Stimulated activated CD8-positive, alpha-beta memory T cell treated with anti-CD3 and anti-CD28 coated beads, Interleukin-12 subunit alpha, Interleukin-12 subunit beta, amount 100 ng/mL, for 24 hours (primary cell): ENCODE measurements around the gene CRADD.
"Not testable (repeated sequence)": the region's sequence is repeated elsewhere in the genome, so short reads cannot be mapped to it uniquely, and the experiment has no call there.

Experiments
- DNase-seq: peaks from one replicate; pipeline ENCODE4 v3.0.0-alpha.2; 2020; ENCODE audit errors: extremely low read depth

CRADD gene

GRCh38 chr12:93896952-93897351 lies 219.8 kb downstream of the CRADD start:
- DNase-seq = no peak

DNA sequence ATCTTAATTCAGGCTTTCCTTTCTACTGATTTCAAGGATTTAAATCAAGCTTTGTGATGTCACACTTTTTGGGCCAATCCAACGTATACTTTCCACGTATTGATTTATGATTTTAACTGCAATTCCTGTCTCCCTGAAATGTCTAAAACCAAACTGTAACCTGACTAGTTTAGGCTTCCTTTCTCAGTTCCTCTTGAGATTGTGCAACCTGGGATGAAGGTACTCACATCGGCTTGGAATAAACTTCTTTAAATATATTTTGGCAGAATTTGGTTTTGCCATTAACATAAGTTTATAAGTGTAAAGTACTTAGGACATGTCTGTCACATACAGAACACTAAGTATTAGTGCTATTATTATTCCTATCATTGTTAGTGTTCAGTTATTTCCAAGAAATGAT lies 224.6 kb downstream of the CRADD start:
- no peak for DNase-seq

DNA sequence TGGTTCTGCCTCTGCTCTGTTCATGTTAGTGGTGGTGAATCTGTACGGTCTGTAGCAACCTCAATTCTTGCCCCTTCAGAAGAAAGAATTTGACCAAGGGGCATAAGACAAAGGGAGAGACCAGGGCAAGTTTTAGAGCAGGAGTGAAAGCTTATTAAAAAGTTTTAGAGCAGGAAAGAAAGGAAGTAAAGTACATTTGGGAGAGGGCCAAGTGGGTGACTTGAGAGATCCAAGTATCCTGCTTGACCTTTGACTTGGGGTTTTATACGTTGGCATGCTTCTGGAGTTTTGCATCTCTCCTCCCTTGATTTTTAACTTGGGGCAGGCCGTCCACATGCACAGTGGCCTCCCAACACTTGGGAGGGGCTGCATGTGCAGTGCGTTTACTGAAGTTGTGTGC lies 225.0 kb downstream of the CRADD start:
- DNase-seq = no peak

DNA sequence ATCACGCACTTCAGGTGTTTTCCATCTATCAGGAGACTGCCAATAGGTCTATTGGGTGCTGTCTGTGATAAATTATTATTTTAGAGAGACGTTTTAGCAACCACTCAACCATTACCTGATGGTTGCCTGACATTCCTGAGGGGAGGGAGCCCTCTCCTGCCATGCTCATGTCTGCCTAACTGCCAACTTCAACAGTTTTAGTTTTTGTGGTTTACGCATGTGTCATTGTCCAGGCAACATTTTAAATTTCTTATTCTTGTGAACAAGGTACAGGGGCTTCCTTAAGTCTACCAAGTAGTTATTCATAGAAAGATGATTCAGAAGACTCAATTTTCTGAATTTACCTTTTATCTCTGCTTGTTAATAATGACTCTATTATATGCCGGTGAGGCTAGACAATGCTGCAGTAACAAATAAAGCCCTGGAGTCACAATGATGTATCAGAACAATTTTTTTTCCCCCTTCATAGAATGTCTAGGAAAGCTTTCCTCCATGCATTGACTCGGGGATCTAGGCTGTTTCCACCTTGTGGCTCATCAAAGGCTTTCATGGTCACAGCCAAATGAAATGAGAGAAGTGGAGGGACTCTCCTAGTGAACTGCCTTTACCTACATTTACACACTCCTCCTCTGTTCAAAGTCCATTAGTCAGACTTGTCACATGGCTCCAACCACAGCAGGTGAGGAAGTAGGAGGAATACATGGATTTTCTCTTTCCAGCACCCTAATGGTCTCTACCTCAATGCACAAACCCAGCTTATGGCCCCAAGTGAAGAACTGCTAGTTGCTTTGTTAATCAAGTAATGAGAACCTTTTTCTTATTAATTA lies 225.8 kb downstream of the CRADD start:
- DNase-seq = no peak

GRCh38 chr12:93904124-93904523 lies 226.9 kb downstream of the CRADD start:
- no peak for DNase-seq

- DNase-seq = no peak
Observed at GRCh38 chr12:93908264-93908663, 231.1 kb downstream of the CRADD start.

DNA sequence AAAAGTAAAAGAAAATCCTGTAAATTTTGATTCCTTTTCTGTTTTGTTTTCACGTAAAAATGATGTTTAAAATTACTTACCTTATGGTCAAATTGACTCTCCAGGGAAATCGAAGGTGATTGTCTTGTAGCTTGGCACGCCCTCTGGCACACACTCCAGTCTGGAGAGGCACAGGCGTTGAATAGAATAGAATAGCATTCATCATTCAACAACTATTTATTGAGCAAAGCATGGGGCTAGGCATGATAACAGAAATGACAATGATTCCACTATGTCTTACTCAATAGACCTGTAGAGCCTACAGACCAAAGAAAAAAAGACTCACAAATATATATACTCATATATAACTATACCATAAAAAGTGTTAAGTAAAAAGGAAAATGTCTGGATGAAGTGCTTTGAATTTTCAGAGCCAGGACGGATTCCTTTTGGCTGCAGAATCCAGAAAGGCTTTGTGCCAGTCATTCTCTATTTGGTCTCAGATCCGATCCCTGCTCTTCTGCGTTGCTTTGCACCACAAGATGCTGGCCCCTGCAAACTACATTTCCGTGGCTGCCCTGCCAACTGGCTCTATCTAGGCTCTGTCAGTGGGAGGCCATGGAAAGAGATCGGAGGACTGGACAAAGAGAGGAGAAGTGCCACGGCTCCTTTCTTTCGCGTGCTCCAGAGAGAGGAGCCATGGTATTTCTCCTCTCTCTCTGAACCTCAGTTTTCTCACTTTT lies 231.8 kb downstream of the CRADD start:
- no peak for DNase-seq

- DNase-seq = no peak
Observed at GRCh38 chr12:93911396-93911795, 234.2 kb downstream of the CRADD start.

DNA sequence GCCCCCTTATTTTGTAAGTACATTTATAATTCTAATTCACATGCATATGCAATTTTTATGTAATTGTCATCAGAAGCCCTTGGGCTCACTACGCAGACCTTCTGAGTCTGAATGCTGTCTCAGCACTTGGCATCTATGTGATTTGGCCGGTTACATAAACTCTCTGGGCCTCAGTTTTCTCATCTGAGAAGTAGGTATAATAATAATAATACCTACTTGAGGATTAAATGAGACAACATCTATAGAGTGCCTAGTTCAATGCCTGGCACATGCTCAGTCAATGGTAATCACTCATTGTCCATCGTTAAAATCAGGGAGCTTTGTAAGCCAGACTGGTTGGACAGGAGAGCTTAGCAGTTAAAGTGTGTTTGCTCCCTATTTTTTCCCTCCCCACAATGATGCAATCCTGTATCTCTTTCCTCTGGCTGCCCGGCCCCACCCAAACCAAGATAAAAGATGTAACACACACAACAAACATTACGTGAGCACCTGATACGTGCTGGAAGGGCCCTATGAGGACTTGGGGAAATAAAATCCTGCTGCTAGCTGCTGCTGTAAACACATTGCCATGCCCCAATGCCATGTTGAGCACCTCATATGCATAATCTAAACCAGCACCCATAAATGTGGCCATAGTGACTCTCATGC lies 235.0 kb downstream of the CRADD start:
- no peak for DNase-seq

GRCh38 chr12:93913845-93914244 lies 236.7 kb downstream of the CRADD start:
- DNase-seq = no peak

DNA sequence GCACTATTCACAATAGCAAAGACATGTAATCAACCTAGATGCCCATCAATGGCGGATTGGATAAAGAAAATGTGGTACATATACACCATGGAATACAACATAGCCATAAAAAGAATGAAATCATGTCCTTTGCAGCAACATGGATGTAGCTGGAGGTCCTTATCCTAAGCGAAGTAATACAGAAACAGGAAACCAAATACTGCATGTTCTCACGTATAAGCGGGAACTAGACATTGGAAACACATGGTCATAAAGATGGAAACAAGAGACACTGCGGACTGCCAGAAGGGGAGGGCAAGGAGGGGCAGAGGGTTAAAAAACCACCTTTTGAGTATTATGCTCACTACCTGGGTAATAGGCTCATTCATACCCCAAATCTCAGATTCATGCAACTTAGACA lies 237.1 kb downstream of the CRADD start:
- no peak for DNase-seq

- DNase-seq = no peak
Observed at GRCh38 chr12:93915411-93915810, 238.2 kb downstream of the CRADD start.

GRCh38 chr12:93916402-93916801 lies 239.2 kb downstream of the CRADD start:
- no peak for DNase-seq

DNA sequence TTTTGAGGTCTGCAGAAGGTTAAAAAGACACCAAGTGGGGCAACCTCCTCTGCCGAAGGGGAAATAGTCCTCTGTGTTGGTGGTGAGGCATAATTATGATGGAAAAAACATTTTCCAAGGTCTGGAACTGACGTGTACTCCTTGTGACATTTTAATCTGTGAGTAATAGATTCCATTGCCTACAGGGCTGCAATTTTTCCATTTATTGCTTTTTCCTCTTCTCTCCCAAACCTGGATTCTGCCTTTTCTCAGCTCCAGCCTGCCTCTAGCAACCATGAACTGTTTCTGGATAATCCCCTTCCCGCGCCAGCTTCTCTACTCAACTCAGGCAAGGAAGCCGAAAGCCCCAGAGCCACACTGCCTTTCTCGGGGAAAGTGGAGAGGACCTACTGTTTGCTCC lies 241.1 kb downstream of the CRADD start:
- DNase-seq = no peak

- DNase-seq = no peak
Observed at GRCh38 chr12:93918900-93919299, 241.7 kb downstream of the CRADD start.

DNA sequence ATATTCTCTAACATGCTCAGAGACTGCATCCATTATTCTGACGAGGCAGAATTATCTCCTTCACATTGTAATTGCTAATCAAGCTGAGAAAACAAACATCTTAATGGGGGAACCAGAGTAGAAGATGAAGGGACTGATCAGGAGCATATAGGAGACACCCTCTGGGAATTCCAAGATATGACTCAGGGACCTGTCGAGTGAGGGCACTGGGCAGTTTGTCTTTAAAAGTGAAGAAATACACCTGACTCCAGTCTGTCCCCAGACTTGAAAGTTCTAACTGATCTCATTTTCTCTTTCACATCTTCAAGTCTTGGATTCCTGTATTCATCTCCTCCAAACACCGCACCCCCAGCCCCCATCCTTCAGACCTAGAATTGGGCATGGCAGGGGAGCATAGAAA lies 244.3 kb downstream of the CRADD start:
- no peak for DNase-seq

DNA sequence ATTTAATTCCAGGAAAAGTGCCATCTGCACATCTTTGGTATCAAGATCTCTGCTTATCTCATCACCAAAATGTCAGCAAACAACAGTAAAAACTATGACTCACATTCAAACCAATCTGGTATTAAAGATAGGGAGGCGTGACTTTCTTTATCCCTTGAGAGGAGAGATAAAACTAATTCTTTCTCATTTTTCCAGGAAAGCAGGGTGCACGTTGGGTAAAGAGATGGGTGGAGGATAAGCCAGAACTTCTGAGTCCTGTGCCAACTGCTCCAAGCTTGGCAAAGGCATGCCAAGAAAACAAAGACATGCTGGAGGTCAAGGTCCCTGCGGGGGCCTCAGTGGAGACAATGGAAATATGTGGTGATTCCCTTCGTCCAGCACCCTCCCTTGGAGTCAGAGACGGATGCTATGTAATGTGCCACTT lies 245.4 kb downstream of the CRADD start:
- no peak for DNase-seq

DNA sequence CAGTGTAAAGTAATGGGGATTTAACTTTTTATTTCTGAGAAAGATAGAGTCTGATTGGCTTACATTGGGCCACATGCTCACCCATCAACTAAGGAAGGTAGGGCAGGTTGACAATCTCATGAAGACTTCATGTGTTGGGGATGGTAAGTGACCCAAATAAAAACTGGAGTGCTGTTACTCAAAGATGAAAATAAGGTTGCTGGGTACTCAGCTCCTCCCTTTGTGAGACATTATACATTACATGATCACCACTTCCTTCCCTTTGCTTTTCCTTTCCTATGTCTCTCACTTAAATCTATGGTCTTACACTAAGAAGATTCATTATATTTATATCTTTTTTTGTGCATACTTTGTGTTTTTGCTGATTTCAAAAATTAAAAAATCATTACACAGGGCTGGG lies 247.2 kb downstream of the CRADD start:
- no peak for DNase-seq

- DNase-seq = no peak
Observed at GRCh38 chr12:93925585-93926205, 248.5 kb downstream of the CRADD start.

DNA sequence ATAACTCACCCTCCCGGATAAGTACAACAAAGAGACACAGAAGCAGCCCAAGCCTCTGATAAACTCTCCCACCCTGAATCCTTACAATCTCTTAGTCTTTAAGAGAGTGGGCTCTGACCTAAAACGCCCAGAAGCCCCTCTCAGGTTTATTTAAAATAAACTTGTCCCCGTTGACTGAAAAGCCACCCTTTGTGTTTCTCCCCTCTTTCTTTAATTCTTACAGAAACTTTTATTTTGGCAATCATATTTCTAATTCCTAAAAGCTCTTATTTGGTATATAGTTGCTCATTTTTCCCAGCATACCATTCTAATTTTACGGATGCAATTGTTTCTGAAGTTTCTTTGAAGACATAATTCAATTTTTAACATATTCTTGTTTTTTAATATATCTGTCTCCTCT lies 249.1 kb downstream of the CRADD start:
- no peak for DNase-seq

- not testable (repeated sequence) for DNase-seq
Observed at GRCh38 chr12:93929081-93929480, 251.9 kb downstream of the CRADD start.

- DNase-seq = no peak
Observed at GRCh38 chr12:93937812-93938211, 260.6 kb downstream of the CRADD start.
